SK-N-DZ (cell line): Measurements from ENCODE around the gene SCIN.
A peak's percentile ranks its signal among the peaks of the same experiment; 100 is the strongest.
"Not testable (repeated sequence)": the region's sequence is repeated elsewhere in the genome, so short reads cannot be mapped to it uniquely, and the experiment has no call there.

ENCODE experiments used
- DNase-seq: peaks from one replicate; pipeline ENCODE4 v3.0.0-alpha.2; 2015; ENCODE audit warnings: low spot score

Gene SCIN

DNA sequence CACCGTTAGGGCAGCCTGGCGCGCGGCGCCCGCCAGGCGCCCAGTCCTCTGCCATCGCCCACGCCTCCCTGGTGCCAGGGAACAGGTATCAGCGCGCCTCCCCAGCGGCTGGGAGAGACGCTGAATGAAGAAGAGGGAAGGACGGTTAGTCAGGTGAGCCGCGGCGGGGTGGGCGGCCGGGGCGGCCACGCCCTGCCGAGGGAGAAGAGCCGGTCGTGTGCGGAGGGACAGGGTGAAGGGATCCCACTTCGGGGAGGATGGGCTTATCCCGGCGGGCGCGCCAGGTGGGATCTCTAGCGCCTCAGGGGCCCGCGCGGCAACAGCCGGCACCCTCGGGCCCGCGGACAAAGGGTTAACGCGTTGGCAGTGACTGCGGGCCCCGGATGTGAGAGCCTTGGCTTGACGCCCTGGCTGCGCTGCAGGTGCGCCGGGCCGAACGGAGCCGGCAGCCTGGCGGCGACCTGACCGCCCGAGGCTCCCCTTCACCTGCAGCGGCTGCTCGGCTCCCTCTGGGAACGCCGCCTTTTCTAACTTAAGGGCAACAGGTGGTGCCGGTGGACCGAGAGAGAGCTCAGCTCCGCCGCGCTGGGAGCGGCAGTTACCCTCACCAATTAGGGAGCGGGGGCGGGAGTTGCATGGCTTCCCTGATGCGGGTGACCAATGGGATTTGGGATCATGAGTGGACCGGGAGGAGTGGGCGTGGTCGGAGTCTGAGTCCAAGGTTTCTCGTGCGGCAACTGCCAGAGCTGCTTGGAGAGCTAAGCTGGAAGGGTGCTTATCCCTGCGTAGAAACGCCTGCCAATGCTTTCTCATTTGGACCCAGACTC lies 116.6 kb downstream of the SCIN start, which contains the start of gene ARL4A:
ARL4A (plus strand) TSS at position 743 of the 827 bp plus-strand sequence. CDS start 622 bp downstream, outside the sequence.
- peak; percentile 96 for DNase-seq

DNA sequence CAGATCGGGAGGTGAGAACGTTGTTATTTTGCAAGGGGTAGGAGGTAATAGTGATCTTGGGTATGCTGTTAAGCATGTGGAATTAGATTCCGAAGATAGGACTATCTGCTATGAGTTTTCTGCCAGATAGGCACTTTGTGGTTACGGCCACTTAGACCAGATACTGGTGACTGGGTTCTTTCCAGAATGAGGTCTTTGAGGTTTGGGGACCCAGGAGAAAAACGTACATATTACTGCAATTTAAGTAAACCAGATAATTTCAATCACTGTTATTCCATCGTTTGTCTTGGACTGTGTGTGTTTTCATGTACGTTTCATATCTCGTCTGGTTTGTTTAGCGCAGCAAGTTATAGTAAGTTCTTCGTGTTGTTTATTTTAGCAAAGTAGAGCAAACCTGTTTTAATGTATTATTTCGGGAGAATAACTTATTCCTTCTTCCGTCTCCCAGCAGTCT lies 117.2 kb downstream of the SCIN start:
- no peak for DNase-seq

DNA sequence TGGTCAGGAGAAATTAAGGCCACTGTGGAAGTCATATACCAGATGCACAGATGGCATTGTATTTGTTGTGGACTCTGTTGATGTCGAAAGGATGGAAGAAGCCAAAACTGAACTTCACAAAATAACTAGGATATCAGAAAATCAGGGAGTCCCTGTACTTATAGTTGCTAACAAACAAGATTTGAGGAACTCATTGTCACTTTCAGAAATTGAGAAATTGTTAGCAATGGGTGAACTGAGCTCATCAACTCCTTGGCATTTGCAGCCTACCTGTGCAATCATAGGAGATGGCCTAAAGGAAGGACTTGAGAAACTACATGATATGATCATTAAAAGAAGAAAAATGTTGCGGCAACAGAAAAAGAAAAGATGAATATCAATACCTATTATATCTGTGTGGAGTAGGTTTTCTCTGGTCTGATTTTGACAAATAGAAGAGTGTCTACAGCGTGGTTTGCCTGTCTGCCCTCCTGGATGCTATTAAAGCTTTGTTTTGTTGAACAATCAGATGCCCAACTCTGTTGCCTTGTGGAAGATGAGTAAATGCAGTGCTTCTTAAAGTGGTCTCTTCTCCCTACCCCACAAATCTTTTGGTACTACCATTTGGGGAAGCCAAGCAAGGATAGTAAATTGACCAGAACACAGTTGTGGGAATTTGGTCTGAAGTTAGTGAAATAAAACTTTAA lies 118.1 kb downstream of the SCIN start:
- DNase-seq = not testable (repeated sequence)

DNA sequence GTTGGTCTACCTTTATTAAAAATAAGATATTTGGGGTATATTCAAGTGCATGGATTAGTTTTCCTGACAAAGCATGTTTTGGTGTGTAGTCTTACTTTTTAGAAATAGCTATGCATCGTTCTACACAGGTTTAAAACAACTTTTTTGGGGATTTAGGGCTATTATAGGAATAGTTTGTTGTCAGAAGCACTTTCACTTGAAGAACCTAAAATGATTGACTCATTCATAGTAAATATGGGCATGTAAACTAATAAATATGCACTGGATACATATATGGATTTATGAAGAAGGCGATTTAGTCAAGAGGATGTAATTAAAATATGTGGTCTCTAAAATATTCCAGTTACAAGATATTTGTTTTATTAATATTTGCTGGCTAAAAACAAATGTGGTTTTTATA lies 118.9 kb downstream of the SCIN start:
- DNase-seq = no peak

DNA sequence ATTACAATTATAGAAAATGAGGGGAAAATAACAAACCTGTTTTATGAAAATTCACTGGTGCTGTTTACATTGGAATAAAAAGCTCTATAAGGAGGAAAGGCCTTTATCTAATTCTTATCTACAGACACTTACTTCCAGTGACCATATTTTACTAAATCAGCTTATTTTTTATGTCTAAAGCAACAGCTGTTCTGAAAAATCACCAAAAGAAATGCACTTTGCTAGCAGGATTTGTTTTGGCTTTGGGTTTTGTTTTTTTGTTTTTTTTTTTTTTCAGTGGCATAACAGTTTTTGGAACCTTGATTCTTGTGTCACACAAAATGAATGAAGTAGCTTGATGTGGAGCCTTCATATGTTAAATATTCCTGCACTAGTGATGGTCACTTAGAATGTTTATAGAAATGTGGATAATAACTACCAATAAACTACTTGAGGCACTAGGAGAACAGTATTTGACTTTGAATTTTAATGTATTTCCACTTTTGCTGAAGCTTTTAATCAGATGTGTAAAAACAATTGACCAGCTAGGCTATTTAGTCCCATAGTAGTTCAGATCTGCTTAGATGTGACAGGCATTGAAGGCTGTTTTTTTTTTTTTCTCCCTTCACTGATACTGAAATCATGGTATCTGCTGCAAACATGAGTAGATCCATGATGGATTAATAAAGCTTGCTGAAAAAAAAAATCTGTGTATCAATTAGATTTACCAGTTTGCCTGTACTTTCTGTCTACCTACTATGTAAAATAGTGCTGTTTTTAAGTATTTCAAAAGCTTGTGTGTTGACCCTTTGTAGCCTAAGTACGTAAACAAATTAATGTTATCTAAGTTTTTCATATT lies 119.7 kb downstream of the SCIN start:
- DNase-seq = no peak

DNA sequence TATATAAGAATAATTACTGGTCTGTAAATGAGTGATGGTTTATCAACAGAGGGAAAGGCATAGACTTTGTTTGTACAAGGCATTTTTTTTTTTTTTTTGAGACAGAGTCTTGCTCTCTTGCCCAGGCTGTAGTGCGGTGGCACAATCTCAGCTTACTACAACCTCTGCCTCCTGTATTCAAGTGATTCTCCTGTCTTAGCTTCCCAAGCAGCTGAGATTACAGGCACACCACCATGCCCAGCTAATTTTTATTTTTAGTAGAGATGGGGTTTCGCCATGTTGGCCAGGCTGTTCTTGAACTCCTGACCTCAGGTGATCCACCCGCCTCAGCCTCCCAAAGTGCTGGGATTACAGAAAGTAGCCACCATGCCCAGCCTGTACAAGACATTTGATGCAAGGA lies 120.9 kb downstream of the SCIN start:
- not testable (repeated sequence) for DNase-seq

DNA sequence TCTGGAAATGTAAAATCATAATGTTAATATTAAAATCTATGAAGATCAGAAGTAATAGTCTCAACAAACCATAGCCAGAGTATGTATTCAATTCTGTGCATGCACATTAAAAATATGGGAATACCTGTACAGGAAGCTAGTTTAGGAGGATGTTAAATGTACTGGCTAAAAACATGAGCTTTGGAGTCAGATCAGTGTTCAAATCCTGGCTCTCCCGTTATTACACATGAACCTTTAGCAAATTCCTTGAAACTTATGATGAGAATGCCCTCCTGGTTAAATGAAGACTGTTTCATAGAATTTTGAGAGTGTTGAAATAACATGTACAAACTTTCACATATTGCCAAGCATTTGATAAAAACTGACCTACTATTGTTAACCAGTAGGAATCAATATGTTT lies 121.5 kb downstream of the SCIN start:
- no peak for DNase-seq

DNA sequence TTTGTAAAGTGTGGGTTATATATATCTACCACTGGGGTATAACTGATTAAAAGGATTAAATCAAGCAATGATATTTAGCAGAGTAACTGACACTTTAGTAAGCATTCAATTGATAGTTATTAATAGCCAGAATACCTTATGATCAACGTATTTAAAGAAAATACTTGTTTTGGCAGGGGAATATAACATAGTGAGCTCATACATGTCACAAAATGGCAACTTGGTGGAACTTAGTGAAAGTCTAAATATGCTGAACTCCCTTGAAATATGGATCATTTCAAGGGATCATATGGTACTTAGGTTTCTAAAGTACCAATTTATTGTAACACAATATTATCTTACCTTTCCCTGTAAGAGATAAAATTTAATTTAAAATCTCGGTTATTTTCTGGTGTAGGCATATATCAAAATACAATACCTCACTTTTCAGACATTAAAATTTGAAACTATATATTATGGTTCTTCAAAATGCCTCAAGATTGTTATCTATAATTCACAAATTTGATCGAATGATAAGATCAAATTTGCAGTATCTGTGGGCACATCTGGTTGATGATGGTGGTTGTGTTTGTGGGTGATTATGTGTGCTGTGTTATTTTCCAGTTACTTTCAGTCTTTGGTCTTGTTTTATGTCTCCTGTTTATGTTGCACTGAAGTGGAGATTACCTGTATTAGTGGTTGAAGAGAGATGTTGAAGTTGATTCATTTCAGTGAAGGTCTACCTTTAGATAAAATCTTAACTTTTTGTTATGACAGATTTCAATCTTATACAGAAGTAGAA lies 122.1 kb downstream of the SCIN start:
- no peak for DNase-seq

DNA sequence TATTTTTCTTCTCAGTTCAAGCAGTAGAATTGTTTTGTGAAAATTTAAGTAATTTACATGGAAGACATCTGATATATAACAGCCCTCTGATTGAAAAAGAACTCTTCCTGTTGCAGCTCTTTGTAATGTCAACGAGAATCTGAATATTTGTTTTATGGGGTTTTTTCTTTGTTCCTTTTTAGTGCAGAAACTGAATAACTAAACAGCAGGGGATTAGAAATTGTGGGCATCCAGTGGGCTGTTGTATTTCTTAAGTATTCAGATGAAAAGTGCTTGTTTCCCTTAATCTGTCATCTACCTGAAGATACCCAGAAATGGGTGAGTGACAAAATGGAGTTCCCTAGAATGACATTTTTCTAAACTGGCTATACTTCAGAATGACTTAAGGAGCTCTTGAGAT lies 124.3 kb downstream of the SCIN start:
- no peak for DNase-seq

DNA sequence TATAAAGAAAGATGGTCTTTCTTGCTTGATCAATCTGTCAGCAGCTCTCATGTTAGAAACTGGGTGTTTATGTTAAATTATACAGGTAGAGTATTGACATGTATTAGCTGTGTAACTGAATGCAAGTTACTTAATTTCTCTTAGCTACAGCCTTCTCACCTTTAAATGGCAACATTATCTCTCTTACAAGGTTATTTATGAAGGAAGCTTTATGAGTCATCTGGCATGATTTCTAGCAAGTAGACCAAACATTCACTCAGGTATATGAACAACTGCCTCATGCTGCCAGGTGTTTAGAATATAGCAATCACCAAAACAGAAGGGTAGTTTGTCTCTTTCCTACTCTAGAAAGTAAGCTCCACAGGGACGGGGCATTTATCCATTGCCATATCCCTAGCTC lies 125.4 kb downstream of the SCIN start:
- no peak for DNase-seq

DNA sequence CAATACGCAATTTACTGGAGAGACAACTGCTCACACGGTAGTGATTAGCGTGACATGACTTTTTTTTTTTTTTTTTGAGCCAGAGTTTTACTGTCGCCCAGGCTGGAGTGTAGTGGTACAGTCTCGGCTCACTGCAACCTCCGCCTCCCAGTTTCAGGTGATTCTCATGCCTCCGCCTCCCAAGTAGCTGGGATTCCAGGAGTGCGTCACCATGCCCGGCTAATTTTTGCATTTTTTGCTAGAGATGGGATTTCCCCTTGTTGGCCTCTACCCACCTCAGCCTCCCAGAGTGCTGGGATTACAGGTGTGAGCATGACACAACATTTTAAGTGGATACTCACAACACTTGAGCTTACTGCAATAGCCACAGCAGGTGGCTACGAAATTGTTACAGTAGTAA lies 128.8 kb downstream of the SCIN start:
- DNase-seq = no peak

DNA sequence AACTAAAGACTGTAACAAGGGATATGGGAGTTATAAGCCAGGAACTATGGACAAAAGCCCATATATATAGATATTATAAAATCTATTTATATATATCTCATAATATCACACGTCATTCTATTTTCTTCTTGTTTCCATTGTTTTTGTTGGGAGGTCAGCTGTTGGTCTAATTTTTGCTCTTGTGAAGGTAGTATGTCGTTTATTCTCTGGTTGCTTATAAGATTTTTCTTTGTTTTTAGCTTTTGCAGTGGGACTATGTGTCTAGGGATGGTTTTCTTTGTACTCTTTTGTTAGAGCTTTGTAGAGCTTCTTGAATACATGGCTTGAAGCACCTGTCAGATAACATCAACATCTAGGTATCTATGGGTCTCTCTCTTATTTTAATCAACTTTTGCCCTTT lies 130.9 kb downstream of the SCIN start:
- DNase-seq = no peak

DNA sequence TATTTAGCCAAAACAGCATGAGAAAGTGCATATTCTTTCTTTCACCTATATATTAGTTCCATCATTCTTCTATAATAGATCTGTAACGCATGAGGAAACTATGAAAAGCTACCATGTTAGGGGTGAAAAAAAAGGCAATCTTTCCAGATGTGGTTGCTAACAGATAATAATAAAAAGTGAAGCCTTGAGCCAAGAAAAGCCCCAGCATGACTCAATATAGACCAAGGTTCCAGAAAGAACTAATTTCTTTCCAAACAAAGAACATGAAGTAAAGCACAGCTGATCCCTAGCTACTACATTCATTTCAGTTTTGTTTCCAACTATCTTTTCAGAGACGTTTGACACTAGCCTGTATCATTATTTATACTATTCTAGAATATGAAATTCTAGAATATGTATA lies 133.4 kb downstream of the SCIN start:
- no peak for DNase-seq

DNA sequence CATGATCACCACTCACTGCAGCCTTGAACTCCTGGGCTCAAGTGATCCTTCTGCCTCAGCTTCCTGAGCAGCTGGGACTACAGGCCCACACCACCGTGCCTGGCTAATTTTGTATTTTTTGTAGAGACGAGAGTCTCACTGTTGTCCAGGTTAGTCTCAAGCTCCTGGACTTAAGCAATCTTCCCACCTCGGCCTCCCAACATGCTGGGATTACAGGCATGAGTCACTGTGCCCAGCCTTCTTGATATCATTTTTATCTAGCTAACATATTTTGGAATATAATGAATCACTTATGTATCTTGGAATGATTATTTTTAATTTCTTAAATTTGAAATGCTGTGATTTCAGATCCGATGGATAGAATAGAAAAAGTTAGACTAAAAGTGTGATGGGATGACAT lies 135.4 kb downstream of the SCIN start:
- no peak for DNase-seq

DNA sequence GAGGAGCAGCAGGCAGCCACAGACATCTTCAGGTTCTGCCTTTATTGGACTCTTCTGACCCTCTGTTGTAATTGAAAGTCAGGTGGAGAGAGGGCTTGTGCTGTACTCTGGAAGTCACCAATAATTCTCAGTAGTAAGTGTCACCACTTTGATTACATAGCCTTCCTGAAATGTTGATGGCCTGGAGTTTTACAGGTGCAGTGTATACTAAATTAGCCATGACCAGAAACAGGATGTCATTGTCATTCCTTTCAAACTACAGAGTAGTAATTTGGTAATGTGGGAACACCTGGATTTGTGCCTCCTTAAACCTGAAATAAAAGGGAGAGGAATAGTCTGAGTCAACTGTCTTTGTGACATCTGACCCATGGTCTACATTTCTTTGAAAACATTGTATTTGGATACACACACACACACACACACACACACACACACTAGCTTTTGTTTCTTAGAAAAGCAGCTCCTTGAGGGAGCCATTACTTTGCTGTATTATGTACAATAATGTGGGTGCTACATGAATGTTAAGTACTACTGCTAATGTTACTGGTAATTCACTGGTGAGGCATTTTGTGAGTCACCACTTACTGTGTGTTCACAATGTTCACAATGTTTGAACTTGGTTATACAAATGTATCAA lies 136.5 kb downstream of the SCIN start:
- DNase-seq = no peak

DNA sequence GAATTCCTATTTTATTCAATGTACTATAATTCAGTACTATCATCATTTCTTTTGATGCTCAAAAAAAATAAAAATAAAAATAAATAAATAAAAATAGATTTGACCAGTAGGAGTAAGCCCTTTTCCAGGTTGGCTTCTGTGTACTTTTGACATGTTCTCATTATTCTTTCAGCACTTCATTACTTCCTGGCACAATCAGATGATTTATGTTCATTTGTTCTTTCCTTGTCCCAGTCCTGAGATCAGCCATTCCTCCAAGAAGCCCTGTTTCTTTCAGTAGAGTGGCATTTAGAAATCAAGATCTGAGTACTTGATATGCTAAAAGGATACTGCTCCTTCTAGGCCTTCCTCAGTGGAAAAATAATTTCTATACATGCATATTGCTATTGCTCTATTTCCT lies 137.8 kb downstream of the SCIN start:
- no peak for DNase-seq
